GM12878 (cell line): ENCODE measurements around the gene ARMC9. TPM values are rescaled to one million over a fixed set of nuclear protein-coding genes. Genes with fewer than 3 reads are reported as not detected.

Experiments
- ATAC-seq: fragments of 200-7000 bp; cut with Tn5 transposase; 3 replicates; pipeline ENCODE4 v1.9.1; 2020; ENCODE audit warnings: mild to moderate bottlenecking, moderate library complexity
- BruUV-seq: library from RNA; stranded (reverse); fragments of 400-500 nt; replicated peaks from 2 replicates; lab custom pipeline; 2021; lab: Mats Ljungman, UMichigan
- CTCF ChIA-PET: fragments of 300-600 bp; sonication (Branson Sonifier 250); formaldehyde crosslinking; extraction: SDS; loops from one replicate; lab custom pipeline; 2021; ENCODE audit warnings: inconsistent platforms; lab: Yijun Ruan, JAX
- POLR2A ChIA-PET: fragments of 350-600 bp; formaldehyde crosslinking; extraction: SDS; loops from one replicate; lab custom pipeline; 2021; ENCODE audit warnings: inconsistent platforms; lab: Charles Lee
- RAD21 ChIA-PET: fragments of 300-600 bp; sonication (Branson Sonifier 250); formaldehyde crosslinking; loops from one replicate; lab custom pipeline; 2023; ENCODE audit warnings: antibody characterized with exemption; ENCODE audit not compliant: unreplicated experiment; lab: Charles Lee
- SMC1A ChIA-PET: fragments of 300-600 bp; sonication (Branson Sonifier 250); formaldehyde crosslinking; loops from one replicate; lab custom pipeline; 2023; ENCODE audit not compliant: unreplicated experiment, uncharacterized antibody; lab: Charles Lee
- DNase-seq: peaks from one replicate; pipeline ENCODE4 v3.0.0-alpha.2; 2011; ENCODE audit warnings: low read depth, low spot score
- FAIRE-seq: peaks from 3 replicates; lab custom pipeline; 2011; peaks lifted over from hg19 to GRCh38; lab: Jason Lieb, UNC
- H2AFZ ChIP-seq: 2 replicates; pipeline ENCODE4 v1.6.0; 2011; ENCODE audit warnings: low read depth, low read length, control low read depth; ENCODE audit not compliant: control insufficient read depth
- H3K27ac ChIP-seq: 2 replicates; pipeline ENCODE4 v1.5.1; 2011; ENCODE audit warnings: control low read depth; ENCODE audit not compliant: control insufficient read depth, insufficient read depth
- H3K27me3 ChIP-seq, 2 experiments: replicated peaks in 1 of 2; 2 replicates each; pipeline versions ENCODE4 v1.6.0 to v1.6.1; 2011; ENCODE audit warnings: low read length in 1 of 2; ENCODE audit not compliant: control insufficient read depth in 2 of 2, insufficient read depth in 2 of 2
- H3K36me3 ChIP-seq, 2 experiments: 2 replicates each; pipeline ENCODE4 v1.5.1; 2011; ENCODE audit warnings: low read length in 1 of 2; ENCODE audit not compliant: control insufficient read depth in 2 of 2, insufficient read depth in 2 of 2
- H3K4me1 ChIP-seq: 2 replicates; pipeline ENCODE4 v1.6.1; 2011; ENCODE audit warnings: mild to moderate bottlenecking, low read length, moderate library complexity, mixed read lengths; ENCODE audit not compliant: control insufficient read depth, insufficient read depth
- H3K4me2 ChIP-seq: 2 replicates; pipeline ENCODE4 v1.6.0; 2011; ENCODE audit warnings: control low read depth; ENCODE audit not compliant: control insufficient read depth, insufficient read depth
- H3K4me3 ChIP-seq: fragments of 200-600 bp; sonication (generic); 2 replicates; pipeline ENCODE4 v1.5.1; 2016
- H3K79me2 ChIP-seq: 2 replicates; pipeline ENCODE4 v1.6.0; 2011; ENCODE audit warnings: low read length; ENCODE audit not compliant: control insufficient read depth, insufficient read depth
- H3K9ac ChIP-seq: 2 replicates; pipeline ENCODE4 v1.8.0; 2011; ENCODE audit warnings: low read length, control low read depth, mixed read lengths; ENCODE audit not compliant: control insufficient read depth, insufficient read depth
- H3K9me3 ChIP-seq: replicated peaks from 3 replicates; pipeline ENCODE4 v1.5.1; 2011; ENCODE audit warnings: mild to moderate bottlenecking, low read length; ENCODE audit not compliant: control insufficient read depth, insufficient read depth
- H4K20me1 ChIP-seq: 2 replicates; pipeline ENCODE4 v1.6.0; 2011; ENCODE audit not compliant: control insufficient read depth, insufficient read depth
- CHD4 ChIP-seq: fragments of 200-600 bp; sonication (generic); IDR thresholded peaks from 2 replicates; pipeline ENCODE4 v1.6.1; 2016; ENCODE audit warnings: mild to moderate bottlenecking
- ETV6 ChIP-seq, 2 experiments: fragments of 450-650 bp in 1 of 2; IDR thresholded peaks in 1 of 2; conservative IDR thresholded peaks in 1 of 2; 2 replicates each; pipeline ENCODE4 v1.6.1; 2014; ENCODE audit warnings: antibody characterized with exemption in 1 of 2, borderline replicate concordance in 1 of 2, low read depth in 1 of 2, mild to moderate bottlenecking in 1 of 2, moderate library complexity in 1 of 2
- FOS ChIP-seq: IDR thresholded peaks from 3 replicates; pipeline ENCODE4 v1.6.1; 2011; ENCODE audit warnings: borderline replicate concordance; ENCODE audit not compliant: insufficient read length; ENCODE audit errors: extremely low read depth
- KDM1A ChIP-seq: fragments of 200-600 bp; sonication (generic); IDR thresholded peaks from 2 replicates; pipeline ENCODE4 v1.6.1; 2016; ENCODE audit warnings: borderline replicate concordance
- NR2C1 ChIP-seq: fragments of 450-650 bp; IDR thresholded peaks from 2 replicates; pipeline ENCODE4 v1.6.1; 2017; ENCODE audit warnings: antibody characterized with exemption, mild to moderate bottlenecking, moderate library complexity
- NR2F1 ChIP-seq: fragments of 450-650 bp; conservative IDR thresholded peaks from 2 replicates; pipeline ENCODE4 v1.6.1; 2017; ENCODE audit warnings: mild to moderate bottlenecking
- PAX5 ChIP-seq: IDR thresholded peaks from 2 replicates; pipeline ENCODE4 v1.6.1; 2011; ENCODE audit warnings: low read depth, low read length, borderline replicate concordance
- PML ChIP-seq: IDR thresholded peaks from 2 replicates; pipeline ENCODE4 v1.6.1; 2012; ENCODE audit warnings: low read length, inconsistent platforms
- POLR2AphosphoS2 ChIP-seq: IDR thresholded peaks from 2 replicates; pipeline ENCODE4 v1.6.1; 2011; ENCODE audit warnings: low read depth, mild to moderate bottlenecking, low read length, improper control_type of control experiment, moderate library complexity
- RBBP5 ChIP-seq: fragments of 200-600 bp; sonication (generic); conservative IDR thresholded peaks from 2 replicates; pipeline ENCODE4 v1.6.1; 2016
- WGBS: methylation state at CpG from one replicate; pipeline ENCODE4 v1.1.6; 2016; ENCODE audit warnings: low lambda C conversion rate; ENCODE audit not compliant: insufficient replicate concordance, insufficient coverage; ENCODE audit errors: missing lambda C conversion rate; 5-methylcytosine and 5-hydroxymethylcytosine counted together
- in situ Hi-C: fragments of 300-500 bp; cut with MboI; formaldehyde crosslinking; loops from 9 replicates; pipeline ENCODE4 v1.14.3; 2018; ENCODE audit warnings: mixed read lengths
- intact Hi-C: fragments of 100-400 bp; cut with micrococcal nuclease; formaldehyde crosslinking; loops from one replicate; pipeline ENCODE4 v1.14.2; 2022; ENCODE audit not compliant: unreplicated experiment
- polyA plus RNA-seq, 11 experiments: library from polyadenylated mRNA; depleted of rRNA in 4 of 11; unstranded in 6 of 11; stranded (reverse) in 5 of 11; fragments of >200 nt; fragmentation: Nextera tagmentation in 4 of 11; fragmentation: Illumina TruSeq in 1 of 11; extraction: Ambion mirVana in 4 of 11; extraction: Trizol in 1 of 11; gene quantifications; 1 replicate in 1 of 11; 2 replicates in 10 of 11; pipeline versions ENCODE4 v1.2.1 to v1.2.3, GENCODE V29; 2011 to 2016; ENCODE audit warnings: inconsistent platforms in 2 of 11, missing spikeins in 2 of 11, low read depth in 1 of 11
- total RNA-seq, 4 experiments: library from RNA; depleted of rRNA in 3 of 4; stranded (reverse); fragments of >200 nt in 3 of 4; fragmentation: Illumina TruSeq in 1 of 4; extraction: Trizol in 1 of 4; gene quantifications; 2 replicates each; pipeline versions ENCODE4 v1.2.1 to v1.2.3, GENCODE V29; 2013 to 2021
- TF ChIP-seq, protein P1 (sequence below): IDR thresholded peaks from 2 replicates; pipeline ENCODE4 v1.6.1; 2011; ENCODE audit warnings: low read depth, low read length, improper control_type of control experiment, borderline replicate concordance

The ARMC9 gene
- total and polyA plus RNA-seq, 10 of the 15 experiments (the other 5 are each of a cell fraction or from before 2014, with no cell fraction given): 3.8 to 21.8 (median 10.4) TPM

- TF ChIP-seq PML (no peak), POLR2AphosphoS2 (no peak), ETV6 (conservative IDR thresholded peaks at IDR 0.05 in 1 of 2, IDR thresholded peaks at IDR 0.05 in 1 of 2; ENCODE audit: borderline replicate concordance in 1 of 2, low read depth in 1 of 2) (no peak)
- TF ChIP-seq, protein P1, sequence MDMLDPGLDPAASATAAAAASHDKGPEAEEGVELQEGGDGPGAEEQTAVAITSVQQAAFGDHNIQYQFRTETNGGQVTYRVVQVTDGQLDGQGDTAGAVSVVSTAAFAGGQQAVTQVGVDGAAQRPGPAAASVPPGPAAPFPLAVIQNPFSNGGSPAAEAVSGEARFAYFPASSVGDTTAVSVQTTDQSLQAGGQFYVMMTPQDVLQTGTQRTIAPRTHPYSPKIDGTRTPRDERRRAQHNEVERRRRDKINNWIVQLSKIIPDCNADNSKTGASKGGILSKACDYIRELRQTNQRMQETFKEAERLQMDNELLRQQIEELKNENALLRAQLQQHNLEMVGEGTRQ: no peak
Observed at GRCh38 chr2:231163011-231163410, 35.4 kb upstream of the ARMC9 start (continued).

DNA sequence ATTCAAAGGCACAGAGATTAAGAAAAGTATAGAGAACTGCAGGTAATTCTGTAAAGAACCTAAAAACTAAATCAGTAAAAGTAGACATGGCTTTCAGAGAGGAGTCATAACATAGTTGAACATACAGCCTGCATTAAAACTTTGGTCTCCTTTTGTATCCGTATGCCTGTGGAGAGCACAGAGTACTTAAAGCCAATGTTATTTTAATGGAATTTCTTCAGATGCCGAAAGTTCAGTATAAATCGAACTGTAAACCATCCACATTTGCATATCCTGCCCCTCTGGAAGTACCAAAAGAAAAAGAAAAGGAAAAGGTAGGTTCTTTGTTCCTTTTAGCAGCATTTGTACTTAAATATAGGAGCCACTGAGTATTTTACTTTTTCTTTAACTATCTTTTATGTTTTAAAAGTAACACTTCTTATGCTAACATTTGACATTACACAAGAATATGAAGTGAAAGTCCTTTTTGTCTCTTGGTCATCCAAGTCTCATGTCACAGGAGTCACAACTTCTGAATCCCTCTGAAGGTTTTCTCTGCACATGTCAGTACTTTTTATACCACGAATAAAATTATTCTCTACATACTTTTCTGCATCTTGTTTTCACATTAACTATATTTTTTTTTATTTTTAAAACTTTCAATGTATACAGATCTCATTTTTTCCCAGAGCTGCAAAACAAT is 34.9 kb upstream of the ARMC9 start:
- Histone ChIP-seq H3K4me3 (no peak overlapping the region), H3K27ac (no peak overlapping the region), H3K9me3 (no peaks in the 10 kb centered on the region), H2AFZ (no peak overlapping the region), H3K4me1 (peaks cover 8% of the 10 kb centered on the region; the same call in 1 of the 2 replicates), H3K27me3 (no peaks in the 10 kb centered on the region), H3K9ac (no peak overlapping the region), H3K4me2 (no peak overlapping the region), H3K36me3 (peaks cover 9 to 19% of the 10 kb centered on the region in 2 experiments), H3K79me2 (no peaks in the 10 kb centered on the region), H4K20me1 (no peaks in the 10 kb centered on the region)
- no peak for FAIRE-seq
- BruUV-seq: no TSS peak
- 82% methylated on average over 4 of the region's 4 CpGs for WGBS
- ChIA-PET SMC1A (interaction anchor here (0.7 kb wide), 1 partner anchor 10 kb away, joined by 3 read pairs; no protein-coding TSS in a partner anchor), RAD21 (no interaction called here), POLR2A (interaction anchor here (0.7 kb wide), 1 partner anchor 23 kb away, joined by 4 read pairs; no protein-coding TSS in a partner anchor), CTCF (no interaction called here)
- in situ Hi-C loops: no loop called here
- ATAC-seq: no peak
- DNase-seq: no peak
- intact Hi-C loops: no loop called here
- TF ChIP-seq PAX5 (no peak), NR2C1 (no peak), KDM1A (no peak), CHD4 (no peak), RBBP5 (no peak), FOS (no peak), NR2F1 (no peak)
